ENCODE measurements around the gene CDC45.

The CDC45 gene

DNA sequence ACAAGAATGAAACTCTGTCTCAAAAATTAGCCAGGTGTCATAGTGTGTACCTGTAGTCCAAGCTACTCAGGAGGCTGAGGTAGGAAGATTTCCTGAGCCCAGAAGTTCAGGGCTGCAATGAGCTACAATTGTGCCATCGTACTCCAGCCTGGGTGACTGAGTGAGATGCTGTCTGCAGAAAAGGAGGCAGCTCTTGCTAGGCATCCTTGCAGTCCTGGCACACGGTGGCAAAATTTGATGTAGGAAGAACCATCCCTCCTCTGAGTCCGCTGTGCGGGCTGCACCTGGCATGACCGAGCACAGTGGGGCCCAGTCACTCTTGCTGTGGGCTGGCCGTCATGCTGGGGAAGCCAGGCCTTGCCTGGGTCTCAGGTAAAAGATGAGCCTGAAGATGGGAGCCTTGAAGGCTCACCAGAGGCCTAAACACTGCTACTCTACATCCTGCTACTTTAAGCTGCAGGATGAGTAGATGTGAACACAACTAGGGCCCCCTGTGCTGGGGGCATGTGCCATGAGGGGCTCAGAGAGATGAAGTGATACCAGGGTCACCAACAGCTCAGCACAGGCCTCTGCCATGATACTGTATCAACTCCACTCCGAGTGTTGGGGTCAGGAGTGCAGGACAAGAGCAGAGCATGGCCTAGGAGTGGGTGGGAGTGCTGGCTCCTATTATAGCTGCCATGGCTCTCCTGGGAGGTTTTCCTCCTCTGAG, 18.6 kb downstream of the CDC45 start:
- no peak for FAIRE-seq
- TF ChIP-seq, protein P1, sequence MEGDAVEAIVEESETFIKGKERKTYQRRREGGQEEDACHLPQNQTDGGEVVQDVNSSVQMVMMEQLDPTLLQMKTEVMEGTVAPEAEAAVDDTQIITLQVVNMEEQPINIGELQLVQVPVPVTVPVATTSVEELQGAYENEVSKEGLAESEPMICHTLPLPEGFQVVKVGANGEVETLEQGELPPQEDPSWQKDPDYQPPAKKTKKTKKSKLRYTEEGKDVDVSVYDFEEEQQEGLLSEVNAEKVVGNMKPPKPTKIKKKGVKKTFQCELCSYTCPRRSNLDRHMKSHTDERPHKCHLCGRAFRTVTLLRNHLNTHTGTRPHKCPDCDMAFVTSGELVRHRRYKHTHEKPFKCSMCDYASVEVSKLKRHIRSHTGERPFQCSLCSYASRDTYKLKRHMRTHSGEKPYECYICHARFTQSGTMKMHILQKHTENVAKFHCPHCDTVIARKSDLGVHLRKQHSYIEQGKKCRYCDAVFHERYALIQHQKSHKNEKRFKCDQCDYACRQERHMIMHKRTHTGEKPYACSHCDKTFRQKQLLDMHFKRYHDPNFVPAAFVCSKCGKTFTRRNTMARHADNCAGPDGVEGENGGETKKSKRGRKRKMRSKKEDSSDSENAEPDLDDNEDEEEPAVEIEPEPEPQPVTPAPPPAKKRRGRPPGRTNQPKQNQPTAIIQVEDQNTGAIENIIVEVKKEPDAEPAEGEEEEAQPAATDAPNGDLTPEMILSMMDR (IDR thresholded peaks at IDR 0.05; ENCODE audit: insufficient read depth, missing control alignments) = no peak
- DNase-seq (ENCODE audit: insufficient read length, low spot score) = no peak

DNA sequence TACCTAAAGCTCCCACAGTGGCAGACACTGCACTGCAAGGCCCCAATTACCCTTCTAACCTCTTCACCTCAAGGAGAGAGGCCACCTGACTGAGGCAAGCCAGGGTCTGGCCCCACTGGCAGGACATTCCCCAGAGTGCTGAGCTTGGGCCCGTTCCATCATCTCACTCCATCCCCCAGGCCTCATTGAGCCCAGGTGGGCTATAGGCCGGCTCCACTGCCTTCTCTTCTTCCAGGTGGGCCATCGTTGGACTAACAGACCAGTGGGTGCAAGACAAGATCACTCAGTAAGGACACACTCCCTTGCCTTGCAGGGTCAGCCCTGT, 19.1 kb downstream of the CDC45 start:
- FAIRE-seq = no peak
- no peak for DNase-seq (ENCODE audit: insufficient read length, low spot score)
- TF ChIP-seq, protein P1 (IDR thresholded peaks at IDR 0.05; ENCODE audit: insufficient read depth, missing control alignments) = no peak

DNA sequence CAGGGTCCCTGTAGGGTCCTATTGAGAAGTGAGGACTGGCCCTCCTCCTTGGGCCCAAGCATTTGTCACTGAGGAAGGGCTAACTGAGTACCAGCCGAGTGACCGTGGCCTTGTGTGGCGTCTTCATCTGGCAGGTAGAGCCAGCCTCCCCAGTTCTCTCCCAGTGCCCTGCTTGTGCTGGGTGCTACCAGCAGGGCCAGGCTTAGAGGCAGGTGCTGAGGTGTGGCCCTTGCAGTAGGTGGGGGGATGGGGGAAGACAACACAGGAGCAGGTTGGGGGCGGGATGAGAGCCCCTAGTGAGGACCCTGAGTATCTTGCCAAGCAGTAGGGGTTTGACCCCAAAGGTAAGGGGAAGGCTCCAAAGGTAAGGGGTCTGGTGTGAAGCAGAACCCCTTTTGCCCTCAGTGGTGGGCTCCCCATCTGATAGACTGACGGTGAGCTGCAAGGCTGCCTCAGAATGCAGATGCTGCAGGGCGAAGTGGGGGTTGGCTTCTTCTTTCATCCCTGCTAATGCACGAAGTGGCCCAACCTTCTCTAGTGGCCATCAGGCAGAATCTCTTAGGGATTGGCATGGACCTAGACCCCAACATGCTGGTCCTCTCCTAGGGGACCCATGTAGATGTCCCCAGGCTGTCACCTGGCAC, 19.6 kb downstream of the CDC45 start:
- TF ChIP-seq, protein P1 (IDR thresholded peaks at IDR 0.05; ENCODE audit: insufficient read depth, missing control alignments) = no peak
- FAIRE-seq (no peak), DNase-seq (ENCODE audit: insufficient read length, low spot score) (no peak)

DNA sequence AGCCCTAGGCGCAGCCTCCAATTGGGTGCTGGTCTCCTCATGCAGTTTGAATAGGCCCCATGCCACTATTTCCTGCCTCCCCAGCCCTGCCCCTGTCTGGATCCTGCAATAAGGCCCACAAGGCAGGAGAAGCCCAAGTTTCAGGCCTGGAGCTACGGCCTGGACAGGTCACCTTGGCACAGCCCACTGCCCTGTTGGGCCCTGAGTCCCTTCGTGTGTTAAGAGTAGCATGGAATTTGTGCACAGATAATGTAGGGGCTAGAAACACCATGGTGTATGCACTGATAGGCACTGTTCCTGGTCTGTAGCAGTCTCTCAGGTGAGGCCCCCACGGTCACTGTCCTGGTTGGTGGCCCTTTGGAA, 20.1 kb downstream of the CDC45 start:
- DNase-seq (ENCODE audit: insufficient read length, low spot score) (no peak), FAIRE-seq (no peak)
- TF ChIP-seq, protein P1 (IDR thresholded peaks at IDR 0.05; ENCODE audit: insufficient read depth, missing control alignments) = no peak

DNA sequence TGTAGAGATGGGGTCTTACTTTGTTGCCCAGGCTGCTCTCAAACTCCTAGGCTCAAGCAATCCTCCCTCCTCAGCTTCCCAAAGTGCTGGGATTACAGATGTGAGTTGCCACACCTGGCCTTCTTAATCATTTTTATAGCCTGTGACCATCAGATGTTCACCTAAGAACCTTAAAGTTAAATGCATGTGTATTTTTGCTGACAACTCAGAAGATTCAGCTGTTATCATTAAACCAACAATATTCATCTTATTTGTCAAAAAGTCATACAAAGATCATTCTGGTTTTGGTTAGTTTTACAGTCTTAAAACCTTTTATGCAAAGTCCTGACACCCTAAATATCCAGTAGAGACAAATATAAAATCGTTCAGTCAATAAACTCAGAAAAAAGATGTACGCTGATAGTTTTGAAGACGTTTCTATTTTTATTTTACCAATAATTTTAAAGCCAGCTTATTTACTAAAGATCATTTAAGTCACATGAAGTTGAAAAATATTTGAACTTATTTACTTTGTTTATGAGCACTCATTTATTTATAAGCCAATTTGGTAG, 22.3 kb downstream of the CDC45 start:
- DNase-seq (ENCODE audit: insufficient read length, low spot score) = no peak
- FAIRE-seq = no peak
- TF ChIP-seq, protein P1 (IDR thresholded peaks at IDR 0.05; ENCODE audit: insufficient read depth, missing control alignments) = no peak

DNA sequence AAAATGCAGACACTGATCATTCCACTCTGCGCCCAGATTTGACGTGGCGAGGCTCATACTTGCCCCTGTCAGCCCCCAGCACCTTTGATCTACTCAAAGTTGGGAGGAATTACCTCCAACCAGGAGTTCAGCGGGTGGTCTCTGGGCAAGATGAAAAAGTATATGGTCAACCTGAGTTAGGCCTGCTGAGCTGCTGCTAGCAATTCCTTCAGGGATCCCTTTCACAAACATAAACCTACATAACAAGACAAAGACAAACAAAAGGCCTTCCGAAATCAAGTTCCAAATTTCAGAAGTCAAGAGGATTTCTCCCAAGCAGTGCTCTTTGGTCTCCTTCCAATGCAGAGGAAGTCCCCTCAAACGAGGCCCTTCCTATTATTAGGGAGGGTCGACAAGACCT, 23.6 kb downstream of the CDC45 start:
- FAIRE-seq (no peak), DNase-seq (ENCODE audit: insufficient read length, low spot score) (no peak)
- TF ChIP-seq, protein P1 (IDR thresholded peaks at IDR 0.05; ENCODE audit: insufficient read depth, missing control alignments) = no peak

DNA sequence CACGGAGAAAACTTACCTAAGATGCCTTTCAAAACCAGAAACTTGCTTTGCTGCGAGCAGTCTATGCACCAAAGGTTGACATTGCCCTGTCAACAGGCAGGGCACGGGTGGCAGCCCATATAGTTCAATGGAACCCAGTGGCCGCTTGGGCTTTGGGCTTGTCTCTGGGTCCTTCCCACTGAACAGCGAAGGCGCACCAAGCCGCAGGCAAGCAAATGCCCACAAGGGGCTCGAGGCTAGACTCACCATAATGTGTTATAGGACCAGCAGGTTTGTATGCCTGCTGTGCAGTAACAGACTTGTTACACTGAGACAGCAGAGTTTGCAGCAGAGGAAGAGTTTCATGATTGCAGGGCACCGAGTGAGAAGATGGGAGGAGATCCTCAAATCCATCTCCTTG, 24.1 kb downstream of the CDC45 start:
- TF ChIP-seq, protein P1 (IDR thresholded peaks at IDR 0.05; ENCODE audit: insufficient read depth, missing control alignments) = no peak
- FAIRE-seq = no peak

More for the DNA sequence above, 24.1 kb downstream of the CDC45 start:
- DNase-seq (ENCODE audit: insufficient read length, low spot score) = no peak
